ENCODE results near the gene TRAF7.
"Not testable (repeated sequence)": the region's sequence is repeated elsewhere in the genome, so short reads cannot be mapped to it uniquely, and the experiment has no call there.

TRAF7 gene

GRCh38 chr16:2184346-2184745 lies 28.8 kb downstream of the TRAF7 start:
- no peak for DNase-seq

DNA sequence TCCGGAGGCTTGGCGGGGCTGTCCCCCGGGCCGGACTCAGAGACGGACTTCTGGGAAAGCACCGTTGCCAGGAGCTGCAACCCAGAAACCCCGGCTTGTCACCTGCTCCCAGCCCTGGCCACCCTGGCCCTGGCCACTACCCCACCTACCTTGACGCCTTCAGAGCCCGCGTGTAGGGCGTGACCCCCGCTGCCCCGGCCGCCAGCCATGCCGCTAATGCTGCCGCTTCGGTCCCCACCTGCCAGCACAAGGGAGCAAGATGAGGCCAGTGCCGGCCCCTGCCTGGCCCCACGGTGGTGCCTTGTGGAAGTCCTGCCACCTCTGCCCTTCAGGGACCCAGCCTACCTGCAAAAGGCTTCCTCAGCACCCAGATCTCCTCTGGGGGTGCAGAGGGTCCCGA lies 29.4 kb downstream of the TRAF7 start:
- no peak for DNase-seq

- DNase-seq = no peak
Observed at GRCh38 chr16:2186064-2186463, 30.5 kb downstream of the TRAF7 start.

- DNase-seq = no peak
Observed at GRCh38 chr16:2186505-2186904, 30.9 kb downstream of the TRAF7 start.

DNA sequence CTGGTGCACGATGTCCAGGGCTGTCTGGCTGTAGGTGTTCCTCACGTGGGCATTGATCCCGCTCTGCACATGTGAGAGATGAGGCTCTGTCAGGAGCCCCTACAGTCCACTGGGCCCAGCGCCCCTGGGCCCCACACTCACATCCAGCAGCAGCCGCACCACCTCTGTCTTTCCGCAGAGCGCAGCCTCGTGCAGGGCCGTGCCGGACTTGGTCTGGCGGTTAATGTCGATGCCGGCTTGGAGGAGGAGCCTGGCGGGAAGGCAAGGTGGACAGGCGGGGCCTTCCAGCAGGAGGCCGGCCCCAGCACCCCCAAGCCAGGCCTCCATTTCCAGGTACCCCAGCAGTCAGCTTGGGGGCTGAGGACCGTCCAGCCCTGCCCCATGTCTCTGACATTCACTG lies 31.6 kb downstream of the TRAF7 start:
- no peak for DNase-seq

GRCh38 chr16:2188395-2188794 lies 32.8 kb downstream of the TRAF7 start:
- DNase-seq = no peak

- DNase-seq = no peak
Observed at GRCh38 chr16:2189252-2189893, 33.8 kb downstream of the TRAF7 start.

DNA sequence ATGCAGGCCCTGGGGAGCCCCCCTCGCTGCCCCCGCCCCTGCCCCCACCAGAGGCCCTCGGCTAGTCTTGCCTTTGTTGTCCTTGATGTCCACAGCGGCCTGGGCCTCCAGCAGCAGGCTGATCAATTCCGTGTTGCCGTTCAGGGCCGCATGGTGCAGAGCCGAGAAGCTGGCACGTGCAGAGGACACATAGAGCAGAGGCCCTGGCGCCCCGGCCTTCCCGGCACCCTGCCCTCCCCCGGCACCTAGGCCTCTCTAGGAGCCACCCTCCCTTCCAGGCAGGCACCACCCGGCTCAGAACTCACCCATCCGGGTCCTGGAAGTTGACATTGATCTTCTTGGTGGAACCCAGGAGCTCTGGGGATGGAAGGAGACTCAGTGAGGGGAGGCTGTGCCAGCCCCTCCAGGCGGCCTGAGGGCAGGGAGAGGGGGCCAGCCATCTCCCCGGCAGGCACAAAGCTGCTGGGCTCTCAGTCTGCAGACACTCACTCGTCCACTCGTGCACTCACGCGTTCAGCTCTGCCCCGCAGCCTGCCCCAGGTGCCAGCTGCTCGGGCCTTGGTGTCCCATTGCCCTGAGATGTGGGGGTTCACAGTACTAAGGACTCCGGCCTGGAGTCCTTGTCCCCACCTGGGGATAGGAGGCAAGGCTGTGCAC lies 34.5 kb downstream of the TRAF7 start:
- DNase-seq = no peak

DNA sequence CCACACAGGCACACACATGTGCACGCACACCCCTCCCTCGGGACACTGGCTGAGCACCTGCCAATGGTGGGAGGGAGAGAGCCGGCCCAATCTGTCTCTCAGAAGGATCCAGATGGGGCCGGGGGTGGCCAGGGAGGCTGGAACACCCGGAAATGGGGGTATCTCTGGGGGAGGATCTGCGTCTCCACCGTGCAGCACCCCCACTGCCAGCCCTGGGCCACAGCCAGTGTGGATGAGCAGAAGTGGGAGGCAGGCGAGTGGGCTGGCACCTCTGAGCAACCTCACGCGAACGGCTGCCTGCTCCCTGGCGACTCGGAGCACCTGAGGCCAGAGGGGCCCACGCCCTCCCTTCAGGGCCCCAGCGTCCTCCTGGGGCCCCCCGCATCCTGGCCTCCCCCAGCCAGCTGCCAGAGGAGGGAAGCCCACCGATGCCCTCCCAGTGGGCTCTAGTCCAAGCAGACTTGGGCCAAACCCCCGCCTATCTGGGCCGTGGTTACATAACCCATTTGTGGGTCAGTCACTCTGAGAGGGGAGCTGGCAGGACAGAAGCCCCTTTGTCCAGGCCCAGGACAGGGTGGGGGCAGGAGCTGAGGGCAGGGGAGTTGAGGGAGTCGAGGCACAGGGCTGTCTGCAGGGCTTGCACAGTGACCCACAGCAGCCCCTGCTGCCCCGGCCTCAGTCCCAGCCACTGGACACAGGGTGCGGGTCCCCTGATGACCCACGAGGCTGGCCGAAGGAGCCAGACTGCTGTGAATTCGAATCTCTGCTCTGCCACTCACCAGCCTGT lies 35.3 kb downstream of the TRAF7 start:
- DNase-seq = no peak

- no peak for DNase-seq
Observed at GRCh38 chr16:2191446-2191706, 35.8 kb downstream of the TRAF7 start.

DNA sequence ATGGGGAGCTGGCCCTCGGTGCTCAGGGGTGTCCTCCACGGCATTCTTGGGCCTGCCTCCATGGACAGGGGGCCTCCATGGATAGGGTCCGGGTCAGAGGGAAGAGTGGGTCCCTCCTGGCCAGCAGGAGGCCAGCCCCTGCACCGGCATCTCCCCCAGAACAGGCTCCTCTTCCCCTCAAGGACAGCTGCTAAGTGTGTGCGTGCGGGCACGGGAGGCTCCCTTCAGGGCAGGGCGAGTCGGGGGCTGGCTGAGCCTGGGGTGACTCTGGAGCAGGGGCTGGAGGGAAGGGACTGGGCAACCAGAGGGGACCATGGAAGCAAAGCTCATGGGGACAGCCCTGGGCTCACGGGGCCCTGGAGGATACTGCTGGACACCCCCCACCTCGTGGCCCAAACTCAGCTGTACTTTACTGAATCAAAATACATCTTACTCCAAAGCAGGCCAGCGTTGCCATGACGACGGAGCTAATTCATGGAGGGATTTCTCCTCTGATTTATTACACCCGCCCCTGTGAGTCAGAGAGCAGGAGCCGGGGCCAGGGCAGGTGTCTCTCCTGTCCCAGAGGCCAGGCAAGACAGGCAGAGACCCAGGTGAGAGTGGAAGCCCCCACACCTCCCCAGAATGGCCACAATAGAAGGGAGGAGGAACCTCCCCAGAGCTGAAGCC lies 38.7 kb downstream of the TRAF7 start:
- no peak for DNase-seq

GRCh38 chr16:2194852-2195321 lies 39.3 kb downstream of the TRAF7 start:
- peak; percentile 47 for DNase-seq

GRCh38 chr16:2195322-2196161 lies 40.0 kb downstream of the TRAF7 start:
- no peak for DNase-seq

DNA sequence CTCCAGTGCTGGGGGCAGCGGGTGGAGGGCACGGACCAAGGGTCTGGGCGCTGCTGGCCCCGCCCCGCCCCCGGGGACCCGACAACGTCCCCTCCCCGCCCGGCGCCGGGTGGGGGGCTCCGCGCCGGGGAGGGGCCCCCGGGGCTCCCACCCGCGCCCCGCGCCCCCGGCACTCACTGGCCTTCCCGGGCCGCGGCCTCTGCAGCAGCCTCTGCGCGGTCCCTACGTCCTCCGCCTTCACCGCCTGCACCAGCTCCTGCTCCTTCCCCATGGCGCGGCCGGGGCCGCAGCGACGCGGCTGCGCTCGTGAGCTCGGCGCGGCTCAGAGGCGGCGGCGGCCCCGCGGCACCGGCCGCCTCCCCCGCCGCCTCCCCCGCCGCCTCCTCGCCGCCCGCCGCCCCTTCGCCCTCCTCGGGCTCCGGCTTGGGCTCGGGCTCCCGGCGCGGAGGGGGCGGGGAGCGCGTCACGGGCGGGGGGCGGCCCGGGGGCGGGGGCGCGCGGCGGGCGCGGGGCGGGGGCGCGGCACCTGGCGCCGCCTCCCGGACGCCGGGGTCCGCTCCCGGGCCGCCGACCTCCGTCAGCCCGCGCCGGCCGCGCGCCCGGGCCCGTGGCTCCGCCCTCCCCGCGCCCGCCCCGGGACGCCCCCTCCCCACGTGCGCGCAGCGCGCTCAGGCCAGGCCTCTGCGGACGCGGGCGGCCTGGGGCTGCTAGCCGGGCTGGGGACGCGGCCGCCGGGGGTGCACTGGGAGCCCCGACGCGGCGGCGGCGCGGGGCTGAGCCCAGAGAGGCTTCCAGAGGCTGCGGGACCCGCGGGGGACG lies 40.8 kb downstream of the TRAF7 start, which contains the start of gene CASKIN1:
TSS of gene CASKIN1 (minus strand) at position 444 of the 819 bp plus-strand sequence. CDS start at position 271, 173 bp downstream.
- DNase-seq = no peak

DNA sequence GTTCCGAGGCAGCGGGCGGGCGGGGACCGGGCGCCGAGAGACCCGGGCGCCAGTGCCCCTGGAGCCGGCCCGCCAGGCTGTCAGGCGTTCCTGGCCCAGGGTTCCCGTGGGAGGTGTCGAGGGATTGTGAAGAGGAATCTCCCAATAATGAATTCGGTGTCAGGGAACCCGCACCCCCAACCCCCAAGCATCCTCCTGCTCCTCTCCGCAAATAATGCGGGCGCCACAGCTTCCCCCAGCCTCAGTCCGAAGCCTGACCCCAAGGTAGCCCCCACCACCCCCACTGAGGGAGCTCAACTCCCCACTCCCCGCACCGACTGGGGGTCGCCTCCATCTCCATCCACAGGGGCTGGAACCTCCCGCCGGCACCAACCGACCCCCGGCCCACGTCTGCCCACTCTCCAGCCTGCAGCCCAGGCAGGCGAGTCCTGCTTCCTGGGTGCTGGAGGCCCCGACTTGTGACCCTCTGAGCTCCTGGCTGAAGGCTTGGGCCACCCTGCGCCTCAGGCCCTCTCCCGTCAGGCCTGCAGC lies 41.5 kb downstream of the TRAF7 start:
- no peak for DNase-seq

GRCh38 chr16:2197765-2198164 lies 42.2 kb downstream of the TRAF7 start:
- DNase-seq = no peak

DNA sequence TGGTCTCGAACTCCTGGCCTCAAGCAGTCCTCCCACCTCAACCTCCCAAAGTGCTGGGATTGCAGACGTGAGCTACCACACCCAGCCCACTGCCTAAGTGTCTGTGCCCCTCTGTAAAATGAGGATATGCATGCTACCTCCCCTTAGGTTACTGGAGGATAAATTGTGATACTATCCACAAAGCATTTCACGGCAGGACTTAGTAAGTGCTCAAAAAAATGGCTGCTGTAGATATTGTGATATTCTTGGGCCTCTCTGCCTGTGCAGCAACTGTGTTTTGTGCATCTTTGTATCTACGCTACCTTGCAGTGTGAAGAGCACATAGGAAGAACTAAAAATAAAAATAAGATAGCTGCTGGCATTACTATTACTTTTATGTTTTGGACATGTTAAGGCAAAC lies 42.7 kb downstream of the TRAF7 start:
- DNase-seq = no peak

DNA sequence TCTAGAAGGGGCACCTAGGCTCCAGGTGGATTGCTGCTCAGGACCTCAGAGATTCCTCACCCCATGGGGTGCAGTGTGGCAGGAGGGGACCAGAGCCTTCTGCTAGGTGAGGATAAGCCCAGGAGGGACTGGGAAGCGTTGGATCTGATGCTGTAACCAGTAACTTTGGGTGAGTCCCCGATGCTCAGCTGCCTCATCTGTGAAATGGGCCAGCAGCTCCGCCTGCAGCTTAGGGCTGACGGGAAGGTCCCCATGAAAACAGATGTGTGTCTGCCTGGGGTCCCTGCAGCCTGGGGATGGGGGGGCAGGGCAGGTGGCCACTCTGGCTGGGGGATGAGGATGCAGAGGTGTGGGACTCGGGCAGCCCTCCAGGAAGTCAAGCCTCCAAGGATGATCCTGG lies 43.5 kb downstream of the TRAF7 start:
- DNase-seq = no peak

- DNase-seq = no peak
Observed at GRCh38 chr16:2199621-2200139, 44.1 kb downstream of the TRAF7 start.

DNA sequence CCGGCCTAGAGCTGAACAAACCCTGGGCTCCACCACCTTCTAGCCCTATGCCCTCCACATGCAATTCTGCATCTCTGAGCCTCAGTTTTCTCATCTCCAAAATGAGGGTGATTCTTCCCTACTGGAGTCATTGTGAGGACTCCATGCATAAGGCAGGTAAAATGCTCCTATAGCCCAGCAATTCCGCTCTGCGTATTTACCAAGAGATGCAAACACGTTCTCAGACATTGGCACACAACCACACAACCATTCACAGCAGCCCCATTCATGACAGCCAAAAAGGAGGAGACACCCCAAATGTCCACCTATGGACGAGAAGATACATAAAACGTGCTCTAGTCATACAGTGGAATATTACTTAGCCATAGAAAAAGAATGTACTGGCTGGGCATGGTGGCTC lies 44.7 kb downstream of the TRAF7 start:
- DNase-seq = no peak

DNA sequence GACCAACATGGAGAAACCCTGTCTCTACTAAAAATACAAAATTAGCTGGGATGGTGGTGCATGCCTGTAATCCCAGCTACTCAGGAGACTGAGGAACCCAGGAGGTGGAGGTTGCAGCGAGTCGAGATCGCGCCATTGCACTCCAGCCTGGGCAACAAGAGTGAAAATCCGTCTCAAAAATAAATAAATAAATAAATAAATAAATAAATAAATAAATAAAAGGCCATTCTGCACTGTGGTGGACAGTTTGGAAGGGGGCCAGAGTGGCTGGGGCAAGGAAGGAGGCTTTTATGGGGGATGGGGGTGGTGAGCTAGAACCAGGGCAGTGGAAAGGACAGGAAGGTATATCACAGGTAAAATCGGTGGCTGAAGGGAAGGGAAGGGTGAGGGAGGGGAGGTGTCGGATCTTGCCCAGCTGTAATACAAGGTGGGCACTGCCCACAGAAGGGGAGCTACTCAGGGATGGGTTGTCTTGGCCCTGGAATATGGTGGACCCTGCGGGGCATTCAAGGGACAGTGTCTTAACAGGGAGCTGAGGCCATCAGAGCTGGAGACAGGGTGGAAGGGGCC lies 47.6 kb downstream of the TRAF7 start:
- DNase-seq = not testable (repeated sequence)
